BLaER1 (cell line): Measurements from ENCODE around the gene MVB12A.
A peak's percentile ranks its signal among the peaks of the same experiment; 100 is the strongest.

Experiments
- H3K27ac ChIP-seq: shearing (Covaris generic); formaldehyde crosslinking; 2 replicates; pipeline ENCODE4 v1.8.1; 2022
- H3K27me3 ChIP-seq: shearing (Covaris generic); formaldehyde crosslinking; 2 replicates; pipeline ENCODE4 v1.8.1; 2022
- H3K36me3 ChIP-seq: shearing (Covaris generic); formaldehyde crosslinking; 2 replicates; pipeline ENCODE4 v1.8.1; 2022
- H3K4me1 ChIP-seq: shearing (Covaris generic); formaldehyde crosslinking; 2 replicates; pipeline ENCODE4 v1.8.1; 2022
- H3K4me2 ChIP-seq: shearing (Covaris generic); formaldehyde crosslinking; 2 replicates; pipeline ENCODE4 v1.8.1; 2022
- H3K4me3 ChIP-seq: shearing (Covaris generic); formaldehyde crosslinking; 2 replicates; pipeline ENCODE4 v1.8.1; 2022
- H3K9ac ChIP-seq: shearing (Covaris generic); formaldehyde crosslinking; 2 replicates; pipeline ENCODE4 v1.8.1; 2022
- H3K9me3 ChIP-seq: shearing (Covaris generic); formaldehyde crosslinking; 2 replicates; pipeline ENCODE4 v1.8.1; 2022
- H4K20me1 ChIP-seq: shearing (Covaris generic); formaldehyde crosslinking; 2 replicates; pipeline ENCODE4 v1.8.1; 2022
- Cebpa-rat ChIP-seq: shearing (Covaris generic); IDR thresholded peaks from 2 replicates; pipeline ENCODE4 v1.8.1; 2022

The MVB12A gene

GRCh38 chr19:17418710-17419109 lies 1.1 kb upstream of the MVB12A start:
- H3K27ac ChIP-seq = 0 out of 2 replicates have a peak overlapping the region, but pooled peaks have one; percentile 80
- peak overlapping the region; percentile 80 for H3K4me3 ChIP-seq
- peak overlapping the region; percentile 77; the same call in 1 of the 2 replicates for H3K9ac ChIP-seq

GRCh38 chr19:17419154-17419620 lies 660 bp upstream of the MVB12A start:
- Histone ChIP-seq H3K9ac (peak overlapping the region; percentile 77), H3K27ac (peak overlapping the region; percentile 80), H3K36me3 (peaks cover 37% of the 10 kb centered on the region), H3K4me1 (peaks cover 23% of the 10 kb centered on the region), H4K20me1 (no peaks in the 10 kb centered on the region), H3K27me3 (no peaks in the 10 kb centered on the region), H3K4me2 (peak overlapping the region; percentile 84), H3K4me3 (peak overlapping the region; percentile 80), H3K9me3 (no peaks in the 10 kb centered on the region)
- TF ChIP-seq Cebpa-rat = no peak

More at GRCh38 chr19:17418710-17419109, 1.1 kb upstream of the MVB12A start:
- Histone ChIP-seq H3K36me3 (peaks cover 38% of the 10 kb centered on the region), H4K20me1 (no peaks in the 10 kb centered on the region), H3K27me3 (no peaks in the 10 kb centered on the region), H3K4me1 (peaks cover 22% of the 10 kb centered on the region), H3K9me3 (no peaks in the 10 kb centered on the region), H3K4me2 (peak overlapping the region; percentile 84)
- no peak for TF ChIP-seq Cebpa-rat

GRCh38 chr19:17420475-17420924 lies 653 bp downstream of the MVB12A start:
- no peaks in the 10 kb centered on the region for H3K27me3 ChIP-seq
- H3K9ac ChIP-seq = peak overlapping the region; percentile 77
- H3K9me3 ChIP-seq = no peaks in the 10 kb centered on the region
- H3K4me2 ChIP-seq = peak overlapping the region; percentile 92
- peaks cover 35% of the 10 kb centered on the region for H3K4me1 ChIP-seq
- H3K36me3 ChIP-seq = peaks cover 24% of the 10 kb centered on the region
- peak overlapping the region; percentile 79 for H3K27ac ChIP-seq
- peak overlapping the region; percentile 80 for H3K4me3 ChIP-seq
- TF ChIP-seq Cebpa-rat = no peak
- no peaks in the 10 kb centered on the region for H4K20me1 ChIP-seq

GRCh38 chr19:17421942-17422341 lies 2.1 kb downstream of the MVB12A start:
- H3K27me3 ChIP-seq = no peaks in the 10 kb centered on the region
- TF ChIP-seq Cebpa-rat = no peak
- no peaks in the 10 kb centered on the region for H4K20me1 ChIP-seq
- H3K27ac ChIP-seq = no peak overlapping the region
- no peak overlapping the region for H3K4me3 ChIP-seq
- H3K36me3 ChIP-seq = peaks cover 19% of the 10 kb centered on the region
- no peak overlapping the region for H3K4me2 ChIP-seq
- H3K9ac ChIP-seq = no peak overlapping the region
- no peaks in the 10 kb centered on the region for H3K9me3 ChIP-seq
- H3K4me1 ChIP-seq = peaks cover 35% of the 10 kb centered on the region

- H3K4me3 ChIP-seq = no peak overlapping the region
- TF ChIP-seq Cebpa-rat = no peak
- H3K9me3 ChIP-seq = no peaks in the 10 kb centered on the region
- peaks cover 34% of the 10 kb centered on the region for H3K4me1 ChIP-seq
- peaks cover 19% of the 10 kb centered on the region for H3K36me3 ChIP-seq
- H4K20me1 ChIP-seq = no peaks in the 10 kb centered on the region
- no peaks in the 10 kb centered on the region for H3K27me3 ChIP-seq
- no peak overlapping the region for H3K27ac ChIP-seq
- no peak overlapping the region for H3K4me2 ChIP-seq
- H3K9ac ChIP-seq = no peak overlapping the region
Measured at GRCh38 chr19:17423429-17424208, 3.8 kb downstream of the MVB12A start.

GRCh38 chr19:17424743-17425365 lies 5.0 kb downstream of the MVB12A start:
- Histone ChIP-seq H3K9me3 (no peaks in the 10 kb centered on the region), H3K9ac (no peak overlapping the region), H3K4me3 (peak overlapping the region; percentile 11; the same call in 1 of the 2 replicates), H3K36me3 (peaks cover 19% of the 10 kb centered on the region), H3K27ac (no peak overlapping the region), H3K4me2 (peak overlapping the region; percentile 66), H4K20me1 (no peaks in the 10 kb centered on the region), H3K27me3 (no peaks in the 10 kb centered on the region), H3K4me1 (peaks cover 34% of the 10 kb centered on the region)
- no peak for TF ChIP-seq Cebpa-rat

- Histone ChIP-seq H3K27ac (0 out of 2 replicates have a peak overlapping the region, but pooled peaks have one; percentile 18), H3K4me2 (0 out of 2 replicates have a peak overlapping the region, but pooled peaks have one; percentile 8), H3K9ac (no peak overlapping the region), H3K27me3 (no peaks in the 10 kb centered on the region), H4K20me1 (no peaks in the 10 kb centered on the region), H3K9me3 (no peaks in the 10 kb centered on the region), H3K4me1 (peaks cover 17% of the 10 kb centered on the region), H3K36me3 (peaks cover 14% of the 10 kb centered on the region; the same call in 1 of the 2 replicates), H3K4me3 (no peak overlapping the region)
- no peak for TF ChIP-seq Cebpa-rat
Measured at GRCh38 chr19:17429641-17430113, 9.8 kb downstream of the MVB12A start.

- Histone ChIP-seq H3K27ac (no peak overlapping the region), H3K9ac (no peak overlapping the region), H3K27me3 (no peaks in the 10 kb centered on the region), H3K36me3 (peaks cover 32% of the 10 kb centered on the region), H3K9me3 (peaks cover 6% of the 10 kb centered on the region), H3K4me2 (no peak overlapping the region), H4K20me1 (no peaks in the 10 kb centered on the region), H3K4me1 (peaks cover 10% of the 10 kb centered on the region), H3K4me3 (no peak overlapping the region)
- TF ChIP-seq Cebpa-rat = no peak
Measured at GRCh38 chr19:17431417-17431816, 11.6 kb downstream of the MVB12A start.

GRCh38 chr19:17435218-17435617 lies 15.4 kb downstream of the MVB12A start:
- peaks cover 6% of the 10 kb centered on the region for H3K9me3 ChIP-seq

More at GRCh38 chr19:17435218-17435617, 15.4 kb downstream of the MVB12A start:
- H3K27me3 ChIP-seq = no peaks in the 10 kb centered on the region
- H3K27ac ChIP-seq = no peak overlapping the region
- H3K4me2 ChIP-seq = no peak overlapping the region
- TF ChIP-seq Cebpa-rat = no peak
- no peaks in the 10 kb centered on the region for H4K20me1 ChIP-seq
- no peaks in the 10 kb centered on the region for H3K4me1 ChIP-seq
- H3K4me3 ChIP-seq = no peak overlapping the region
- H3K9ac ChIP-seq = no peak overlapping the region
- peaks cover 39% of the 10 kb centered on the region for H3K36me3 ChIP-seq
